PC-9 (cell line): ENCODE results near the gene IDH2. TPM values are rescaled to one million over a fixed set of nuclear protein-coding genes. Genes with fewer than 3 reads are reported as not detected.

Source experiments
- BruUV-seq: library from RNA; stranded (reverse); fragments of 400-500 nt; replicated peaks from 2 replicates; lab custom pipeline; 2021; lab: Mats Ljungman, UMichigan
- CTCF ChIA-PET: fragments of 300-600 bp; sonication (Branson Sonifier 250); formaldehyde crosslinking; loops from one replicate; lab custom pipeline; 2022; ENCODE audit warnings: antibody characterized with exemption; lab: Charles Lee
- POLR2A ChIA-PET: fragments of 300-600 bp; sonication (Branson Sonifier 250); formaldehyde crosslinking; loops from one replicate; lab custom pipeline; 2022; ENCODE audit warnings: antibody characterized with exemption; ENCODE audit not compliant: unreplicated experiment; lab: Charles Lee
- DNase-seq, 2 experiments: peaks; one replicate each; pipeline versions ENCODE4 v3.0.0 to v3.0.0-alpha.2; 2015 to 2022; ENCODE audit warnings: mixed read lengths in 1 of 2
- H2AFZ ChIP-seq: fragments of 200-600 bp; sonication (generic); 2 replicates; pipeline ENCODE4 v1.8.1; 2017; ENCODE audit warnings: antibody characterized with exemption
- H3F3A ChIP-seq: fragments of 200-600 bp; sonication (generic); 2 replicates; pipeline ENCODE4 v1.8.1; 2017; ENCODE audit warnings: antibody characterized with exemption, mild to moderate bottlenecking, low read depth; ENCODE audit not compliant: insufficient read depth
- H3K27ac ChIP-seq: fragments of 200-600 bp; sonication (generic); 2 replicates; pipeline ENCODE4 v1.6.1; 2016; ENCODE audit warnings: mixed run types
- H3K27me3 ChIP-seq: fragments of 200-600 bp; sonication (generic); 2 replicates; pipeline ENCODE4 v1.6.1; 2016; ENCODE audit warnings: low read depth, mixed run types; ENCODE audit not compliant: insufficient read depth
- H3K36me3 ChIP-seq: fragments of 200-600 bp; sonication (generic); 2 replicates; pipeline ENCODE4 v1.6.1; 2016; ENCODE audit warnings: low read depth, mixed run types
- H3K4me1 ChIP-seq: fragments of 200-600 bp; sonication (generic); replicated peaks from 2 replicates; pipeline ENCODE4 v1.6.1; 2016; ENCODE audit warnings: mixed run types; ENCODE audit not compliant: insufficient read depth
- H3K4me2 ChIP-seq: fragments of 200-600 bp; sonication (generic); 2 replicates; pipeline ENCODE4 v1.6.1; 2017; ENCODE audit warnings: mixed run types
- H3K4me3 ChIP-seq: fragments of 200-600 bp; sonication (generic); 2 replicates; pipeline ENCODE4 v1.6.1; 2016; ENCODE audit warnings: mixed run types
- H3K79me2 ChIP-seq: fragments of 200-600 bp; sonication (generic); 2 replicates; pipeline ENCODE4 v1.6.1; 2017; ENCODE audit warnings: low read depth, mixed run types
- H3K9me2 ChIP-seq: fragments of 200-600 bp; sonication (generic); 2 replicates; pipeline ENCODE4 v1.8.1; 2017; ENCODE audit warnings: mild to moderate bottlenecking; ENCODE audit not compliant: insufficient read depth
- H3K9me3 ChIP-seq: fragments of 200-600 bp; sonication (generic); 2 replicates; pipeline ENCODE4 v1.8.1; 2016; ENCODE audit warnings: low read depth; ENCODE audit not compliant: insufficient read depth
- H4K20me1 ChIP-seq: fragments of 200-600 bp; sonication (generic); 2 replicates; pipeline ENCODE4 v1.8.1; 2017; ENCODE audit not compliant: insufficient read depth
- CTCF ChIP-seq: fragments of 200-600 bp; sonication (generic); conservative IDR thresholded peaks from 2 replicates; pipeline ENCODE4 v1.6.1; 2017; ENCODE audit warnings: mixed run types, antibody characterized with exemption, mild to moderate bottlenecking, moderate library complexity
- EZH2 ChIP-seq: fragments of 200-600 bp; sonication (generic); IDR thresholded peaks from 2 replicates; pipeline ENCODE4 v1.8.0; 2017; ENCODE audit warnings: antibody characterized with exemption, low read depth
- intact Hi-C: fragments of 100-400 bp; cut with micrococcal nuclease; formaldehyde crosslinking; loops from one replicate; pipeline ENCODE4 v1.10.0; 2022; ENCODE audit not compliant: unreplicated experiment
- total RNA-seq: library from RNA; stranded (reverse); gene quantifications from 2 replicates; pipeline ENCODE4 v1.2.3, GENCODE V29; 2021

The IDH2 gene
- total RNA-seq, 1 experiment from 2014 or later: 96.7 TPM

DNA sequence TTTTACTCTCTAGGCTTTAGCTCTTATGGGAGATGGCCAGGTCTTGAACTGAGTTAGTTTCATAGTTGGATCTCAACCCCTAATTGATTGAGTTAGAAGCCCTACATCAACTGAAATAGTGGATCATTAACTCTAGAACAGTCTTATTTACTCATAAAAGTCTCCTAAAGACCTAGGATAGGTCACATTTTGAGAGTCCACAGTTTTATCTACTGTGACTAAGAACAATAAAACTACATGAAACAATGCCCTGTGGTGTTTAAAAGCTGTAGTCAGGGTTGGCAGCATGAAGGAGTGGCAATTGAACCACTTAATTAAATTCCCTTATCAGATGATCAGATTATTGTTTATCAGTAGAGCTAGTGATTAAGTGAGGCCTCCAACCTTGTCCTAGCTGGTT lies 22.2 kb upstream of the IDH2 start:
- Histone ChIP-seq H3K4me2 (no peak overlapping the region), H3K4me1 (no peaks in the 10 kb centered on the region), H4K20me1 (no peaks in the 10 kb centered on the region), H3K36me3 (no peaks in the 10 kb centered on the region), H3K9me2 (no peaks in the 10 kb centered on the region), H3K79me2 (no peaks in the 10 kb centered on the region), H3K27me3 (no peaks in the 10 kb centered on the region), H3K27ac (no peak overlapping the region), H3F3A (no peaks in the 10 kb centered on the region; the same call in 1 of the 2 replicates), H2AFZ (no peak overlapping the region), H3K4me3 (no peak overlapping the region), H3K9me3 (no peaks in the 10 kb centered on the region)
- ChIA-PET CTCF (no interaction called here), POLR2A (no interaction called here)
- TF ChIP-seq EZH2: no peak
- no peak for TF ChIP-seq CTCF
- BruUV-seq: no TSS peak
- intact Hi-C loops: no loop called here
- DNase-seq: no peak

GRCh38 chr15:90121086-90121485 lies 18.8 kb upstream of the IDH2 start:
- no peak for DNase-seq
- no peaks in the 10 kb centered on the region for H3K9me3 ChIP-seq
- no peaks in the 10 kb centered on the region for H3K4me1 ChIP-seq
- H4K20me1 ChIP-seq: no peaks in the 10 kb centered on the region
- H3K9me2 ChIP-seq: no peaks in the 10 kb centered on the region
- intact Hi-C loops: no loop called here
- no peaks in the 10 kb centered on the region for H3K79me2 ChIP-seq
- ChIA-PET CTCF (interaction anchor here (0.6 to 0.7 kb wide), 2 partner anchors 131 to 199 kb away, joined by 3 read pairs; no protein-coding TSS in a partner anchor), POLR2A (no interaction called here)
- no peak overlapping the region for H3K4me2 ChIP-seq
- TF ChIP-seq CTCF: no peak
- TF ChIP-seq EZH2: no peak
- no peaks in the 10 kb centered on the region; the same call in 1 of the 2 replicates for H3F3A ChIP-seq
- no peak overlapping the region for H3K27ac ChIP-seq
- H3K4me3 ChIP-seq: no peak overlapping the region
- BruUV-seq: no TSS peak
- no peaks in the 10 kb centered on the region for H3K27me3 ChIP-seq
- no peaks in the 10 kb centered on the region for H3K36me3 ChIP-seq
- H2AFZ ChIP-seq: no peak overlapping the region

DNA sequence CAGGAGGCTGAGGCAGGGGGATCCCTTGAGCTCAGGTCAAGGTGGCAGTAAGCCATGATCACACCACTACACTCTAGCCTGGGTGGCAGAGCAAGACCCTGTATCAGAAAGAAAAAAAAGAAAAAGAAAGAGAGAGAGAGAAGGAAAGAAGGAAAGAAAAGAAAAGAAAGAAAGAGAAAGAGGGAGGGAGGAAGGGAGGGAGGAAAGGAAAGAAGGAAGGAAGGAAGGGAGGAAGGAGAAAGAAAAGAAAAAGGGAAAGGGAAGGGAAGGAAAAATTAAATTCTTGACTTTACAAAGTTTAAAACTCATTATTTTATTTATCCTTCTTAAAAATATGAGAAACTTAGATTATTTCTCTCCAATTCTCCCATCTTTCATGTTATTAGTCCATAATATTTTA lies 17.1 kb upstream of the IDH2 start:
- H3K27ac ChIP-seq: no peak overlapping the region
- H3K9me2 ChIP-seq: no peaks in the 10 kb centered on the region
- POLR2A ChIA-PET: no interaction called here
- H4K20me1 ChIP-seq: no peaks in the 10 kb centered on the region
- no peak for TF ChIP-seq CTCF
- no peak for TF ChIP-seq EZH2
- no TSS peak for BruUV-seq
- peaks cover 9% of the 10 kb centered on the region for H3K9me3 ChIP-seq
- no peaks in the 10 kb centered on the region; the same call in 1 of the 2 replicates for H3F3A ChIP-seq
- CTCF ChIA-PET: no interaction called here
- H3K79me2 ChIP-seq: no peaks in the 10 kb centered on the region
- H3K27me3 ChIP-seq: no peaks in the 10 kb centered on the region
- DNase-seq: no peak
- H3K36me3 ChIP-seq: no peaks in the 10 kb centered on the region
- no peaks in the 10 kb centered on the region for H3K4me1 ChIP-seq
- intact Hi-C loops: no loop called here
- no peak overlapping the region for H2AFZ ChIP-seq
- H3K4me2 ChIP-seq: no peak overlapping the region
- no peak overlapping the region for H3K4me3 ChIP-seq
